H1 (cell line): ENCODE measurements around the gene HINT3. TPM values are rescaled to one million over a fixed set of nuclear protein-coding genes. Genes with fewer than 3 reads are reported as not detected.

Source experiments
- ASH2L ChIP-seq: fragments of 200-600, 300-600 bp; sonication (generic); IDR thresholded peaks from one replicate; pipeline ENCODE4 v1.7.1; 2017; ENCODE audit warnings: low read length
- ATF2 ChIP-seq: IDR thresholded peaks from 2 replicates; pipeline ENCODE4 v1.6.1; 2012; ENCODE audit warnings: low read length, inconsistent platforms
- ATF3 ChIP-seq: IDR thresholded peaks from 2 replicates; pipeline ENCODE4 v1.6.1; 2011; ENCODE audit warnings: low read depth, mild to moderate bottlenecking, low read length; ENCODE audit not compliant: insufficient read depth
- BACH1 ChIP-seq: IDR thresholded peaks from 2 replicates; pipeline ENCODE4 v1.6.1; 2012; ENCODE audit warnings: low read length, improper control_type of control experiment
- BRCA1 ChIP-seq: IDR thresholded peaks from 2 replicates; pipeline ENCODE4 v1.6.1; 2012; ENCODE audit warnings: low read depth, low read length, improper control_type of control experiment
- CHD1 ChIP-seq: IDR thresholded peaks from 2 replicates; pipeline ENCODE4 v1.6.1; 2012; ENCODE audit warnings: low read depth, low read length, improper control_type of control experiment
- CREB1 ChIP-seq: IDR thresholded peaks from 2 replicates; pipeline ENCODE4 v1.6.1; 2012; ENCODE audit warnings: inconsistent platforms
- CTBP2 ChIP-seq: IDR thresholded peaks from 2 replicates; pipeline ENCODE4 v1.7.0; 2011; ENCODE audit warnings: borderline replicate concordance, mild to moderate bottlenecking, moderate library complexity, mixed read lengths, low read length; ENCODE audit not compliant: insufficient read depth, insufficient read length
- EP300 ChIP-seq, 2 experiments: IDR thresholded peaks; 1 replicate in 1 of 2; 2 replicates in 1 of 2; pipeline ENCODE4 v1.6.1; 2011 to 2012; ENCODE audit warnings: low read depth in 2 of 2, low read length in 2 of 2, mild to moderate bottlenecking in 2 of 2, borderline replicate concordance in 1 of 2, inconsistent platforms in 1 of 2, moderate library complexity in 1 of 2
- FOSL1 ChIP-seq: IDR thresholded peaks from 2 replicates; pipeline ENCODE4 v1.6.1; 2011; ENCODE audit warnings: mild to moderate bottlenecking, low read depth, low read length, moderate library complexity; ENCODE audit not compliant: insufficient read depth
- JUN ChIP-seq: IDR thresholded peaks from 2 replicates; pipeline ENCODE4 v1.6.1; 2011; ENCODE audit warnings: low read depth, mild to moderate bottlenecking, improper control_type of control experiment, low read length
- KDM4A ChIP-seq: IDR thresholded peaks from one replicate; pipeline ENCODE4 v1.7.1; 2012; ENCODE audit warnings: low read depth, mild to moderate bottlenecking, moderate library complexity, low read length, inconsistent platforms; ENCODE audit not compliant: severe bottlenecking
- NANOG ChIP-seq: IDR thresholded peaks from 2 replicates; pipeline ENCODE4 v1.6.1; 2011; ENCODE audit warnings: low read length, low read depth, mild to moderate bottlenecking, inconsistent platforms; ENCODE audit not compliant: insufficient read depth, poor library complexity, severe bottlenecking
- POLR2A ChIP-seq, 2 experiments: IDR thresholded peaks; 1 replicate in 1 of 2; 2 replicates in 1 of 2; pipeline ENCODE4 v1.6.1; 2011; ENCODE audit warnings: low read depth in 2 of 2, low read length in 2 of 2, mild to moderate bottlenecking in 2 of 2; ENCODE audit errors: control extremely low read depth in 1 of 2
- POLR2AphosphoS5 ChIP-seq: IDR thresholded peaks from 2 replicates; pipeline ENCODE4 v1.6.1; 2011; ENCODE audit warnings: low read depth, low read length
- RAD21 ChIP-seq, 2 experiments: IDR thresholded peaks in 1 of 2; conservative IDR thresholded peaks in 1 of 2; 2 replicates each; pipeline ENCODE4 v1.6.1; 2011; ENCODE audit warnings: low read depth in 2 of 2, low read length in 2 of 2, improper control_type of control experiment in 1 of 2, inconsistent platforms in 1 of 2, mild to moderate bottlenecking in 1 of 2, moderate library complexity in 1 of 2
- SUZ12 ChIP-seq: fragments of 200-600 bp; sonication (generic); IDR thresholded peaks from 2 replicates; pipeline ENCODE4 v1.6.1; 2012; ENCODE audit warnings: mild to moderate bottlenecking, inconsistent platforms, low read length, moderate library complexity, mixed read lengths
- TAF7 ChIP-seq: optimal IDR thresholded peaks from 2 replicates; pipeline ENCODE3; 2011; ENCODE audit warnings: low read depth, mild to moderate bottlenecking, inconsistent platforms, low read length, moderate library complexity, borderline replicate concordance
- TBP ChIP-seq: IDR thresholded peaks from 2 replicates; pipeline ENCODE4 v1.6.1; 2011; ENCODE audit warnings: low read depth, low read length, improper control_type of control experiment
- TCF12 ChIP-seq: IDR thresholded peaks from 2 replicates; pipeline ENCODE4 v1.6.1; 2011; ENCODE audit warnings: low read depth, mild to moderate bottlenecking, low read length
- TEAD4 ChIP-seq: IDR thresholded peaks from 2 replicates; pipeline ENCODE4 v1.6.1; 2012; ENCODE audit warnings: low read depth, low read length, inconsistent platforms, mixed read lengths
- polyA plus RNA-seq, 7 experiments: library from polyadenylated mRNA; depleted of rRNA in 3 of 7; stranded (reverse) in 5 of 7; unstranded in 2 of 7; fragments of >200 nt in 5 of 7; fragments of 200-250 nt in 2 of 7; gene quantifications; 1 replicate in 5 of 7; 2 replicates in 1 of 7; 4 replicates in 1 of 7; pipeline versions ENCODE4 v1.2.1 to v1.2.3, GENCODE V29; 2011 to 2013; ENCODE audit warnings: missing spikeins in 2 of 7, mixed read lengths in 2 of 7
- total RNA-seq: library from RNA; stranded (reverse); fragmentation: NEBNext Ultra II Directional; extraction: Animal tissue kit (Norgen Biotek cat#: 25700); gene quantifications from 2 replicates; pipeline ENCODE4 v1.2.1, GENCODE V29; 2021

The HINT3 gene
- total and polyA plus RNA-seq, 2 of the 8 experiments (the other 6 are each of a cell fraction or from before 2014, with no cell fraction given) = 1.2 to 7.8 TPM

GRCh38 chr6:125956506-125957390, at the start of gene HINT3 (continued):
- TF ChIP-seq NANOG = no peak
- peak; percentile 74 to 75 for TF ChIP-seq RAD21 (IDR thresholded peaks at IDR 0.05 in 1 of 2, conservative IDR thresholded peaks at IDR 0.05 in 1 of 2; ENCODE audit: low read depth in 2 of 2, low read length in 2 of 2)
- peak; percentile 83 for TF ChIP-seq POLR2AphosphoS5
- TF ChIP-seq TCF12 = no peak
- peak; percentile 99 for TF ChIP-seq CREB1
- no peak for TF ChIP-seq BACH1
- TF ChIP-seq KDM4A = peak; percentile 99
- TF ChIP-seq ATF3 = peak; percentile 96
- no peak for TF ChIP-seq SUZ12
- no peak for TF ChIP-seq JUN
- peak; percentile 94 for TF ChIP-seq ATF2
- TF ChIP-seq TAF7 = peak; percentile 97
- TF ChIP-seq CHD1 = no peak
- TF ChIP-seq CTBP2 = peak; percentile 94
- TF ChIP-seq TBP = peak; percentile 66; the same call in 1 of the 2 replicates
- TF ChIP-seq BRCA1 = no peak; the same call in 1 of the 2 replicates
- TF ChIP-seq POLR2A (IDR thresholded peaks at IDR 0.05; ENCODE audit: control extremely low read depth in 1 of 2, low read depth in 2 of 2, low read length in 2 of 2) = no peak; a peak in 1 of 3 replicates
- peak; percentile 48; the same call in 1 of the 2 replicates for TF ChIP-seq TEAD4
- TF ChIP-seq FOSL1 = no peak
- peak; percentile 99 for TF ChIP-seq ASH2L
- TF ChIP-seq EP300 (IDR thresholded peaks at IDR 0.05; ENCODE audit: borderline replicate concordance in 1 of 2, low read depth in 2 of 2, low read length in 2 of 2) = peak in 1 of 2 experiments; percentile 79; a peak in 1 of 3 replicates
